GM12891 (cell line): ENCODE data around the gene CSNK2A2.

Experiments used
- DNase-seq: peaks from one replicate; pipeline ENCODE4 v3.0.0; 2011; ENCODE audit warnings: low spot score; ENCODE audit not compliant: insufficient read length
- FAIRE-seq: peaks from 2 replicates; lab custom pipeline; 2011; peaks lifted over from hg19 to GRCh38; lab: Jason Lieb, UNC
- PAX5 ChIP-seq: IDR thresholded peaks from 2 replicates; pipeline ENCODE4 v1.6.1; 2011; ENCODE audit warnings: low read length, moderate library complexity, mild to moderate bottlenecking; ENCODE audit not compliant: insufficient read depth, severe bottlenecking
- POLR2A ChIP-seq: IDR thresholded peaks from 2 replicates; pipeline ENCODE4 v1.6.1; 2011; ENCODE audit warnings: low read depth, low read length, control low read depth
- POLR2AphosphoS5 ChIP-seq: IDR thresholded peaks from 2 replicates; pipeline ENCODE4 v1.6.1; 2011; ENCODE audit warnings: low read depth, low read length, control low read depth
- POU2F2 ChIP-seq: IDR thresholded peaks from 2 replicates; pipeline ENCODE4 v1.6.1; 2011; ENCODE audit warnings: low read depth, mild to moderate bottlenecking, control low read depth, low read length, moderate library complexity
- SPI1 ChIP-seq: IDR thresholded peaks from 2 replicates; pipeline ENCODE4 v1.6.1; 2011; ENCODE audit warnings: low read depth, low read length, control low read depth
- TAF1 ChIP-seq: IDR thresholded peaks from 2 replicates; pipeline ENCODE4 v1.6.1; 2011; ENCODE audit warnings: low read depth, low read length, control low read depth

Gene CSNK2A2

DNA sequence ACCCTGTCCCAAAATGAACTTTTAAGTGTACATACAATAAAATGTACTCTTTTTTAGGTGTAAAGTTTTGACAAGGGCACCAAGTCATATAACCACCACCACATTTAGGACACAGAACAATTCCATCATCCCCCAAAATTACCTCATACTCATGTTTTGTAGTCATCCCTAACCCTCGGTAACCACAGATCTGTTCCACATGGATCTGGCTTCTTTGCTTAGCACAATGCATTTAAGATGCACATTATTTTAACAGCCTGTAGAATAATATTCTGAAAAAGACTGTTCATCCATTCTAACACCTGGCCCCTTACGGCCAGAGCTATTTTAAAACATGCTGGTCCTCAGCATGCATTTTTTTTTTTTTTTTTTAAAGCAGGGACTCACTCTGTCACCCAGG lies 43.6 kb downstream of the CSNK2A2 start:
- no peak for TF ChIP-seq TAF1
- TF ChIP-seq POLR2AphosphoS5: no peak
- TF ChIP-seq POLR2A: no peak
- no peak for TF ChIP-seq POU2F2
- no peak for TF ChIP-seq SPI1
- TF ChIP-seq PAX5: no peak
- DNase-seq (no peak), FAIRE-seq (no peak)

DNA sequence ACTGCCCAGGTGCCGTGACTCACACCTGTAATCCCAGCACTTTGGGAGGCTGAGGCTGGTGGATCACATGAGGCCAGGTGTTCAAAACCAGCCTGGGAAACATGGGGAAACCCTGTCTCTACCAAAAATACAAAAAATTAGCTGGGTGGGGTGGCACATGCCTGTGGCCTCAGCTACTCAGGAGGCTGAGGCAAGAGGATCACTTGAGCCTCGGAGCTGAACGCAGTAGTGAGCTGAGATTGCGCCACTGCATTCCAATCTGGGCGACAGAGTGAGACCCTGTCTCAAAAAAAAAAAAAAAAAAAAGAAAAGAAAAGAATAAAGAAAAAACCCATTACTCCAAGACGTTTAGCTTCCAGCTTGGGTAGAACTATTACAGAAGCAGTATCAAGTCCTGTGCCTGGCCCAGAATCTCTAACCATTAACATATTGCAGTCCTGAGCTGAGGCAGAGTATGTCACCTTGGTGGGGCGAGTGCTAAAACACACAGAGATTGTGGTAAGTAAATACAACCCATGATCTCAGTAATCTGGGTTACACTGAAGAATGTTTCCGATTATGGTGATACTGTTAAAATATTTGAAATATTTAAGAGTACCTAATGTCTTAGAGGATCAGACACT lies 45.5 kb downstream of the CSNK2A2 start:
- FAIRE-seq (no peak), DNase-seq (no peak)
- TF ChIP-seq TAF1: no peak
- TF ChIP-seq POLR2A: no peak
- no peak for TF ChIP-seq PAX5
- no peak for TF ChIP-seq POU2F2
- TF ChIP-seq SPI1: no peak
- no peak for TF ChIP-seq POLR2AphosphoS5

DNA sequence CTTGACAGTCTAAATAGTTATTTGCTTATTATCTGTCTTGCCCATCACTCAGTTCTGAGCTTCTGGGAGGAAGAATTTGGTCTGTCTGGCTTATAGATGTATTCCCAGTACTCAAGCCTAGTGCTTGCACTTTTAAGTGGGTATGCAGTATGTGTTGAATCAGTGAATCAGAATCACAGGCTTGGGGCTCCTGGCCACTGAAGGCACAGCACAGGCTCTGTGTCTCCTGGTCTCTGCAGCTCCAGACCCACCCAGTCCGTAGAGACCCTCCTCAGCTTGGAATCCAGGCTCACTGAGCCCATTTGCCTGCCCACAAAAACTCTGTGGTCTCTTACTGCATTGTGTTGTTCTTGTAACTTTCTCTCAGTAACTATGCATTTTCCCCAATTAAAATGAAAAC lies 49.4 kb downstream of the CSNK2A2 start:
- TF ChIP-seq POU2F2: no peak
- no peak for TF ChIP-seq POLR2A
- TF ChIP-seq POLR2AphosphoS5: no peak
- no peak for TF ChIP-seq SPI1
- TF ChIP-seq PAX5: no peak
- TF ChIP-seq TAF1: no peak
- FAIRE-seq (no peak), DNase-seq (no peak)

DNA sequence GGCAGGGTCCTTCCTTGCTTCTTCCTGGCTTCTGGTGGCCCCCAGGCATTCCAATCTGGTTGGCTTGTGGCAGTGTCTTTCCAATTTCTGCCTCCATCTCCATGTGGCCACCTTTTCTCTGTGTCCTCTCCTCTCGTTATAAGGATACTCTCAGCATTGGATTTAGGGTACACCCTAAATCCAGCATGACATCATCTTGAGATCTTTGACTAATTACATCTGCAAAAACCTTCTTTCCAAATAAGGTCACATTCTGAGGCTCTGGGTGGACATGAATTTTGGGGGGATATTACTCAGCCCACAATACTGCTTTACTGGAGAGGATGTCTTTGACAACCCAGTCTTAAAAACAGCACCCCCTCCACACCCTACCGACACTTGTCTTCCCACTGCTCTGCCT lies 49.8 kb downstream of the CSNK2A2 start:
- DNase-seq (no peak), FAIRE-seq (no peak)
- TF ChIP-seq POU2F2: no peak
- no peak for TF ChIP-seq TAF1
- no peak for TF ChIP-seq POLR2A
- no peak for TF ChIP-seq PAX5
- TF ChIP-seq POLR2AphosphoS5: no peak
- no peak for TF ChIP-seq SPI1

DNA sequence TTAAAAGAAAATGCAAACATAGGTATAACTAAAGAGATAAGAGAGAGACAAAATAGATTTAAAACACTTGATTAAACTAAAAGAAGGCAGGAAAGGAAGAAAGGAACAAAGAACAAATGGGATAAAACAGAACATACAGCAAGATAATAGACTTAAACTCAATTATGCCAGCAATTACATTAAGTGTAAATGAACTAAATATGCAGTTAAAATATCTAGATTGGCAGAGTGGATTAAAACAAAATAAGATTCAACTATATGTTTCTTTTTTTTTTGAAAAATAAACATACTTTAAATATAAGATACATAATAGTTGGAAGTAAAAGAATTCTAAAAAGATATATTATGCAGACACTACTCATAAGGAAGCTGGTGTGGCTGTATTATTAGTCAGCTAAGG lies 59.1 kb downstream of the CSNK2A2 start:
- DNase-seq: no peak
- FAIRE-seq: no peak
- TF ChIP-seq POLR2A (no peak), PAX5 (no peak), POLR2AphosphoS5 (no peak), SPI1 (no peak), TAF1 (no peak), POU2F2 (no peak)

DNA sequence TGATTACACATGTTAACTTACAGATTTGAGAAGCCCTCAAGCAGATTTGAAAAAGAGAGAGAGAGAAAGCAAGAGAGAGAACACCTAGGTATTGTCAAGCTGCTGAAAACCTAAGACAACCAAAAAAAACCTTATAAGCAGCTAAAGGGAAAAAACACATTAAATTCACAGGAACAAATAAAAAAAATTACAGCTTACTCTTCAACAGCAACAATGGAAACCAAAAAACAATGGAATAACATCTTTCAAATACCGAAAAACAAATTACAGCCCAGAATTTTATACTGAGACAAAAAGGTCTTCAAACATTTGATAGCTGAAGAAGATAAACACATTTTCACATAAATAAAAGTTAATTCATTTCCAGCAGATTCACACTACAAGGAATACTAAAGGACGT lies 60.3 kb downstream of the CSNK2A2 start:
- no peak for FAIRE-seq
- DNase-seq: no peak
- no peak for TF ChIP-seq SPI1
- TF ChIP-seq TAF1: no peak
- no peak for TF ChIP-seq POU2F2

DNA sequence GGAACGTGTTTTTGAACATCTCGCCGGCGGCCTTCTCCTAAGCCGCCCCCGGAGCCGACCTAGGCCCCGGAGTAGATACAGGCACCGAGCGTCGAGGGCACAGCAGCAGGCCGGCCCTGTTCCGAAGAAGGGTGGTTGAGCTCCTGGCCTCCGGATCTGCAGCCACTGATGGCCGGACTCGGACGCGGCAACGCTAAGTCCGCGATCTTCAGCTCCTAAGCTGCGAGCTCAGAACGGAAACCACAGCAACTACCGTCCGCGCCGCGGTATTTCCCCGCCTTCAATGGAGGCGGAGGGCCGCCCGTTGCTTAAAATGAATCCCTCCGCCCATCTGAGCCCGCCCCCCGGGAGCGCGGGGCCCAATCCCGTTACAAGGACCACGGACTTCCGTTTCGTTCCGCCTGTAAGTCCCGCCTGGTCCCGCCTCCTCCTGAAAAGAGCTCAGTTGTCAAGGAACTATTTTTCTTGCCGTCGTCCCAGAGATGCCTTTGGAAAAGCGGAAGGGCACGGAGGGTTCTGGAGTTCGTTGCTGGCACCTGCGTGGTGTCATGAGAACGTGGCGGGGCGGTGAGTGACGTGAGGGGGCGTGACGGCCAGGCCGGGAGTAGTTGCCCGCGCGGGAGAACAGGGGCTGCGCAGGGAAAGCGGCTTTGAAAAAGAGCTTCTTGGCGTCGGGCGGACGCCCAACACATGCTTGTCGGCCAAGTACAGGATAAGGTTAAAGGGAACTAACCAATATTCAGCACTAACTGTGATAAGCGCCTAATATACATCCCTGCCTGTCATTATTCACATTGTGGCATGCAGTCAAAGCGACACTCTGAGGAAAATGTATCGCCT lies 68.6 kb downstream of the CSNK2A2 start, which contains the start of gene CFAP20:
TSS of gene CFAP20 (minus strand) at position 285 of the 840 bp plus-strand sequence. CDS start at position 19, 266 bp downstream.
- FAIRE-seq: peak; percentile 95
- TF ChIP-seq PAX5: no peak
- peak; percentile 86 for TF ChIP-seq POLR2A
- peak; percentile 81 for TF ChIP-seq TAF1
- TF ChIP-seq POU2F2: peak; percentile 88
- peak; percentile 84 for TF ChIP-seq POLR2AphosphoS5
- peak; percentile 71 for TF ChIP-seq SPI1
- peak; percentile 74 for DNase-seq

DNA sequence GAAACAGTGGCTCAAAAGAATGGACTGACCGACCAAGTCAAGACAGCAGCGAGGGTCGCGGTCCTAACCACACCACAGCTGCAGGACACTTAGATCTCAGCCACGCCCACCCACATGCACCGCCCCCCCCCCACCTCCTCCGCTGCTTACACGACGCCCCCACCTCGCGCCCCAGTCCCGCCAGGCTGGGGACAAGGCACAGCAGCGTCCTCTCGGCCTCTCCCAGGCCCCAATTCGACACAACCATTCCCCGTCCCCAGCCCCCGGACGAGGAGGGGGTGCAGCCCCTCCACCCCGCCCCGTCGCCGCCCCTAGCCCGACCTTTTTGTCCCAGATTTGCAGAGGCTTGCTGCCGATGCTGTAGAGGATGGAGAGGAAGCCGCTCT lies 69.2 kb downstream of the CSNK2A2 start:
- no peak for DNase-seq
- TF ChIP-seq POLR2A (no peak), PAX5 (no peak), TAF1 (no peak), POLR2AphosphoS5 (no peak), SPI1 (no peak), POU2F2 (no peak)
- FAIRE-seq: no peak

DNA sequence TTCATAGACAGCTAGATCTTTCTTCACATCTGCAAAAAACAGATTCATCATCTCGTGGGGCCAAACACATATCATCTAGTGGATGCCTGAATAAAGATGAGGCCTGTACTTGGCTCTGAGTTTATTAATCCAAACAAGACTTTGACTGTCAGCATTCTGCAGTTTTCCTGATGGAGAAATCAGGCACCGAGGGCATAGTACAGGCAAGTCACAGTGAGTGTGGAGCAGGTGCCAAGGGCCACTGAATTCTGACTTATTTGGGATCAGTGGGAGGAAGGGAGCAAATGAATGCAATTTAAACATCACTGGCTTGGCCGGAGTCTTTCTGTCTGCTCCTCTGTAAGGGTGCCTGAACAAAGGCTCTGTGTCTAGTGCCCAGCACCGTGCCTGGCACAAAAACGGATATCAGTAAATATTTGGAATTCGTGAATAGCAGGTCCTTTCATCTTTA lies 69.7 kb downstream of the CSNK2A2 start:
- FAIRE-seq (no peak), DNase-seq (no peak)
- TF ChIP-seq PAX5 (no peak), TAF1 (no peak), POLR2AphosphoS5 (no peak), POLR2A (no peak), POU2F2 (no peak), SPI1 (no peak)
